Neural cell (in vitro differentiated cells): ENCODE results near the gene AQP5. TPM values are rescaled to one million over a fixed set of nuclear protein-coding genes. Genes with fewer than 3 reads are reported as not detected.

Experiments used
- H2AFZ ChIP-seq: fragments of 200-600, 300-800 bp; sonication (generic), shearing (Covaris generic); 2 replicates; pipeline ENCODE4 v1.6.0; 2014; ENCODE audit warnings: low read depth, mild to moderate bottlenecking, antibody characterized with exemption, low read length, moderate library complexity
- H3F3A ChIP-seq: fragments of 200-600 bp; shearing (Covaris generic); 2 replicates; pipeline ENCODE4 v1.6.1; 2016; ENCODE audit warnings: mild to moderate bottlenecking, moderate library complexity, mixed read lengths, antibody characterized with exemption, low read length; ENCODE audit not compliant: insufficient read depth, poor library complexity, severe bottlenecking
- H3K27ac ChIP-seq: fragments of 200-600, 300-800 bp; sonication (generic), shearing (Covaris generic); 2 replicates; pipeline ENCODE4 v1.5.1; 2014; ENCODE audit warnings: mild to moderate bottlenecking, low read length, moderate library complexity
- H3K27me3 ChIP-seq: fragments of 300-800, 200-600 bp; sonication (generic), shearing (Covaris generic); 2 replicates; pipeline ENCODE4 v1.6.0; 2014; ENCODE audit warnings: mild to moderate bottlenecking, low read depth, low read length, moderate library complexity; ENCODE audit not compliant: insufficient read depth
- H3K36me3 ChIP-seq: fragments of 300-800, 200-600 bp; sonication (generic), shearing (Covaris generic); 2 replicates; pipeline ENCODE4 v1.5.1; 2014; ENCODE audit warnings: mild to moderate bottlenecking, antibody characterized with exemption, low read length, moderate library complexity; ENCODE audit not compliant: insufficient read depth
- H3K4me2 ChIP-seq: fragments of 300-800, 200-600 bp; sonication (generic), shearing (Covaris generic); 2 replicates; pipeline ENCODE4 v1.6.0; 2014; ENCODE audit warnings: mild to moderate bottlenecking, low read length
- H3K4me3 ChIP-seq: fragments of 300-800, 200-600 bp; sonication (generic), shearing (Covaris generic); 2 replicates; pipeline ENCODE4 v1.5.1; 2014; ENCODE audit warnings: mild to moderate bottlenecking, low read length, moderate library complexity
- H3K79me2 ChIP-seq: fragments of 200-600 bp; shearing (Covaris generic); replicated peaks from 2 replicates; pipeline ENCODE4 v1.6.0; 2014; ENCODE audit warnings: mild to moderate bottlenecking, low read length, moderate library complexity; ENCODE audit not compliant: insufficient read depth
- H3K9ac ChIP-seq: fragments of 300-800, 200-600 bp; sonication (generic), shearing (Covaris generic); 2 replicates; pipeline ENCODE4 v1.6.1; 2016; ENCODE audit warnings: mild to moderate bottlenecking, low read length, mixed read lengths
- H3K9me2 ChIP-seq: fragments of 200-600 bp; shearing (Covaris generic); 2 replicates; pipeline ENCODE4 v1.6.1; 2016; ENCODE audit warnings: mild to moderate bottlenecking, low read length, mixed read lengths; ENCODE audit not compliant: insufficient read depth
- H3K9me3 ChIP-seq: fragments of 200-600, 300-800 bp; sonication (generic), shearing (Covaris generic); 2 replicates; pipeline ENCODE4 v1.6.1; 2016; ENCODE audit warnings: mild to moderate bottlenecking, mixed run types, low read length, moderate library complexity, mixed read lengths
- H4K20me1 ChIP-seq: fragments of 200-600 bp; shearing (Covaris generic); 2 replicates; pipeline ENCODE4 v1.6.1; 2016; ENCODE audit warnings: mild to moderate bottlenecking, mixed run types; ENCODE audit not compliant: insufficient read depth
- CTCF ChIP-seq: fragments of 450-650 bp; IDR thresholded peaks from 2 replicates; pipeline ENCODE4 v1.5.1; 2014; ENCODE audit warnings: antibody characterized with exemption, mild to moderate bottlenecking, moderate library complexity; ENCODE audit not compliant: poor library complexity, severe bottlenecking
- EP300 ChIP-seq: fragments of 450-650 bp; conservative IDR thresholded peaks from 2 replicates; pipeline ENCODE4 v1.6.1; 2014; ENCODE audit warnings: antibody characterized with exemption, mild to moderate bottlenecking, moderate library complexity; ENCODE audit not compliant: poor library complexity, severe bottlenecking
- EZH2 ChIP-seq: fragments of 200-600, 300-800 bp; shearing (Covaris generic), sonication (generic); IDR thresholded peaks from 2 replicates; pipeline ENCODE4 v1.6.1; 2014; ENCODE audit warnings: antibody characterized with exemption, low read length, borderline replicate concordance, mild to moderate bottlenecking; ENCODE audit not compliant: insufficient read depth, poor library complexity, severe bottlenecking
- MXI1 ChIP-seq: fragments of 450-650 bp; conservative IDR thresholded peaks from 2 replicates; pipeline ENCODE4 v1.6.1; 2014; ENCODE audit warnings: antibody characterized with exemption, mild to moderate bottlenecking; ENCODE audit not compliant: poor library complexity, severe bottlenecking
- POLR2AphosphoS5 ChIP-seq: IDR thresholded peaks from 2 replicates; pipeline ENCODE4 v1.6.1; 2012
- RAD21 ChIP-seq: fragments of 450-650 bp; conservative IDR thresholded peaks from 2 replicates; pipeline ENCODE4 v1.6.1; 2014; ENCODE audit warnings: antibody characterized with exemption, mild to moderate bottlenecking, moderate library complexity
- REST ChIP-seq: IDR thresholded peaks from 2 replicates; pipeline ENCODE4 v1.6.1; 2012; ENCODE audit warnings: borderline replicate concordance
- SMC3 ChIP-seq: fragments of 450-650 bp; conservative IDR thresholded peaks from 2 replicates; pipeline ENCODE4 v1.6.1; 2014; ENCODE audit warnings: antibody characterized with exemption, mild to moderate bottlenecking, moderate library complexity; ENCODE audit not compliant: poor library complexity
- TAF1 ChIP-seq: IDR thresholded peaks from 2 replicates; pipeline ENCODE4 v1.6.1; 2012; ENCODE audit warnings: low read depth
- polyA plus RNA-seq: library from polyadenylated mRNA; depleted of rRNA; stranded (reverse); fragments of >200 nt; gene quantifications from 2 replicates; pipeline ENCODE4 v1.2.3, GENCODE V29; 2014

The AQP5 gene
- polyA plus RNA-seq, 1 donor from 2014 or later = not detected

GRCh38 chr12:49974677-49975317 is 13.1 kb downstream of the AQP5 start:
- no peak overlapping the region for H3K4me3 ChIP-seq
- H2AFZ ChIP-seq = no peak overlapping the region
- no peaks in the 10 kb centered on the region for H3K9me3 ChIP-seq

GRCh38 chr12:49975318-49975761 is 13.7 kb downstream of the AQP5 start:
- Histone ChIP-seq H2AFZ (no peak overlapping the region), H3K4me2 (no peak overlapping the region), H3K9ac (no peak overlapping the region), H3K36me3 (no peaks in the 10 kb centered on the region), H3K9me3 (no peaks in the 10 kb centered on the region), H3K27ac (no peak overlapping the region), H3K4me3 (no peak overlapping the region), H3K27me3 (no peaks in the 10 kb centered on the region), H3K79me2 (no peaks in the 10 kb centered on the region), H3F3A (no peaks in the 10 kb centered on the region), H4K20me1 (no peaks in the 10 kb centered on the region), H3K9me2 (no peaks in the 10 kb centered on the region)
- TF ChIP-seq TAF1 (no peak), EP300 (no peak), MXI1 (no peak), EZH2 (no peak), SMC3 (no peak), CTCF (no peak)

More at GRCh38 chr12:49974677-49975317, 13.1 kb downstream of the AQP5 start:
- Histone ChIP-seq H3K9me2 (no peaks in the 10 kb centered on the region), H3K4me2 (no peak overlapping the region), H3F3A (no peaks in the 10 kb centered on the region), H3K9ac (no peak overlapping the region), H3K27me3 (no peaks in the 10 kb centered on the region), H3K79me2 (no peaks in the 10 kb centered on the region), H3K27ac (no peak overlapping the region), H3K36me3 (no peaks in the 10 kb centered on the region), H4K20me1 (no peaks in the 10 kb centered on the region)
- TF ChIP-seq SMC3 (no peak), POLR2AphosphoS5 (no peak), TAF1 (no peak), EZH2 (no peak), MXI1 (no peak), EP300 (no peak), RAD21 (no peak), CTCF (no peak), REST (no peak)
